GM18499 (cell line): ENCODE measurements around the gene MIEN1.
"Not testable (repeated sequence)": the region's sequence is repeated elsewhere in the genome, so short reads cannot be mapped to it uniquely, and the experiment has no call there.

Experiments
- ATAC-seq: cut with Tn5 transposase; IDR thresholded peaks from one replicate; pipeline ENCODE4 v1.9.1; 2021; ENCODE audit warnings: moderate number of reproducible peaks; ENCODE audit not compliant: insufficient read depth, unreplicated experiment

Gene MIEN1

GRCh38 chr17:39742126-39742855 is 12.0 kb upstream of the MIEN1 start:
- ATAC-seq = no peak

- no peak for ATAC-seq
Measured at GRCh38 chr17:39740357-39741111, 10.2 kb upstream of the MIEN1 start.

GRCh38 chr17:39739885-39740356 is 9.6 kb upstream of the MIEN1 start:
- ATAC-seq = no peak

GRCh38 chr17:39738983-39739884 is 8.9 kb upstream of the MIEN1 start:
- ATAC-seq = no peak

GRCh38 chr17:39738568-39738901 is 8.2 kb upstream of the MIEN1 start:
- ATAC-seq = no peak

- no peak for ATAC-seq
Measured at GRCh38 chr17:39737760-39738567, 7.6 kb upstream of the MIEN1 start, which contains the start of gene GRB7. GRB7 (plus strand) TSS chr17:39737938; CDS start chr17:39742302, 4,364 bp downstream.

GRCh38 chr17:39737206-39737759 is 7.0 kb upstream of the MIEN1 start:
- no peak for ATAC-seq

GRCh38 chr17:39736319-39737165 is 6.2 kb upstream of the MIEN1 start:
- ATAC-seq = no peak

- no peak for ATAC-seq
Measured at GRCh38 chr17:39735882-39736281, 5.5 kb upstream of the MIEN1 start.

GRCh38 chr17:39732586-39732985 is 2.3 kb upstream of the MIEN1 start:
- no peak for ATAC-seq

GRCh38 chr17:39729280-39729851 is 966 bp downstream of the MIEN1 start:
- no peak for ATAC-seq

- ATAC-seq = no peak
Measured at GRCh38 chr17:39727556-39727955, 2.8 kb downstream of the MIEN1 start.

- no peak for ATAC-seq
Measured at GRCh38 chr17:39726617-39727016, 3.7 kb downstream of the MIEN1 start.

GRCh38 chr17:39725923-39726322 is 4.4 kb downstream of the MIEN1 start:
- ATAC-seq = not testable (repeated sequence)

GRCh38 chr17:39724731-39725130 is 5.6 kb downstream of the MIEN1 start:
- no peak for ATAC-seq

- ATAC-seq = no peak
Measured at GRCh38 chr17:39722965-39723848, 7.1 kb downstream of the MIEN1 start.

GRCh38 chr17:39722104-39722503 is 8.2 kb downstream of the MIEN1 start:
- ATAC-seq = no peak
